ENCODE measurements around the gene IGFLR1. TPM values are rescaled to one million over a fixed set of nuclear protein-coding genes. Genes with fewer than 3 reads are reported as not detected.

IGFLR1 gene
- total RNA-seq, 1 experiment from 2014 or later: 4.9 TPM

- BruUV-seq (replicated peaks): no TSS peak
- CTCF ChIA-PET: interaction anchor here (0.6 kb wide), 1 partner anchor 90 kb away, joined by 3 read pairs; no protein-coding TSS in a partner anchor
These were observed 18.6 kb downstream of the IGFLR1 start for GRCh38 chr19:35723671-35724070.

GRCh38 chr19:35722897-35723296 is 19.4 kb downstream of the IGFLR1 start:
- TF ChIP-seq EZH2 (IDR thresholded peaks at IDR 0.05; ENCODE audit: borderline replicate concordance, low read depth, low read length, poor library complexity, severe bottlenecking): no peak
- TF ChIP-seq, protein P1, sequence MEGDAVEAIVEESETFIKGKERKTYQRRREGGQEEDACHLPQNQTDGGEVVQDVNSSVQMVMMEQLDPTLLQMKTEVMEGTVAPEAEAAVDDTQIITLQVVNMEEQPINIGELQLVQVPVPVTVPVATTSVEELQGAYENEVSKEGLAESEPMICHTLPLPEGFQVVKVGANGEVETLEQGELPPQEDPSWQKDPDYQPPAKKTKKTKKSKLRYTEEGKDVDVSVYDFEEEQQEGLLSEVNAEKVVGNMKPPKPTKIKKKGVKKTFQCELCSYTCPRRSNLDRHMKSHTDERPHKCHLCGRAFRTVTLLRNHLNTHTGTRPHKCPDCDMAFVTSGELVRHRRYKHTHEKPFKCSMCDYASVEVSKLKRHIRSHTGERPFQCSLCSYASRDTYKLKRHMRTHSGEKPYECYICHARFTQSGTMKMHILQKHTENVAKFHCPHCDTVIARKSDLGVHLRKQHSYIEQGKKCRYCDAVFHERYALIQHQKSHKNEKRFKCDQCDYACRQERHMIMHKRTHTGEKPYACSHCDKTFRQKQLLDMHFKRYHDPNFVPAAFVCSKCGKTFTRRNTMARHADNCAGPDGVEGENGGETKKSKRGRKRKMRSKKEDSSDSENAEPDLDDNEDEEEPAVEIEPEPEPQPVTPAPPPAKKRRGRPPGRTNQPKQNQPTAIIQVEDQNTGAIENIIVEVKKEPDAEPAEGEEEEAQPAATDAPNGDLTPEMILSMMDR (conservative IDR thresholded peaks at IDR 0.05; ENCODE audit: low read depth, low read length): no peak
- H3K36me3 ChIP-seq (ENCODE audit: insufficient read depth, low read length, poor library complexity, severe bottlenecking): peaks cover 72% of the 10 kb centered on the region

More at GRCh38 chr19:35723671-35724070, 18.6 kb downstream of the IGFLR1 start:
- no peak for TF ChIP-seq EZH2 (IDR thresholded peaks at IDR 0.05; ENCODE audit: borderline replicate concordance, low read depth, low read length, poor library complexity, severe bottlenecking)
- TF ChIP-seq, protein P1 (conservative IDR thresholded peaks at IDR 0.05; ENCODE audit: low read depth, low read length): no peak
- Histone ChIP-seq H3K9me3 (ENCODE audit: low read depth, low read length, poor library complexity, severe bottlenecking) (no peaks in the 10 kb centered on the region), H3K27ac (ENCODE audit: low read depth, low read length, poor library complexity, severe bottlenecking) (no peak overlapping the region), H3K27me3 (replicated peaks; ENCODE audit: insufficient read depth, low read depth, low read length, poor library complexity) (no peaks in the 10 kb centered on the region), H3K4me1 (ENCODE audit: insufficient read depth, low read length, poor library complexity, severe bottlenecking) (peaks cover 2% of the 10 kb centered on the region), H3K4me3 (ENCODE audit: low read depth, low read length, poor library complexity, severe bottlenecking) (no peak overlapping the region), H3K36me3 (ENCODE audit: insufficient read depth, low read length, poor library complexity, severe bottlenecking) (peaks cover 80% of the 10 kb centered on the region)
- no peak for DNase-seq (ENCODE audit: low spot score)
- POLR2A ChIA-PET (ENCODE audit: low non-redundant PET): no interaction called here
- intact Hi-C loops (cut with micrococcal nuclease; ENCODE audit: unreplicated experiment): no loop called here

GRCh38 chr19:35722461-35722860 is 19.8 kb downstream of the IGFLR1 start:
- ChIA-PET CTCF (no interaction called here), POLR2A (ENCODE audit: low non-redundant PET) (no interaction called here)
- intact Hi-C loops (cut with micrococcal nuclease; ENCODE audit: unreplicated experiment): no loop called here
- H3K4me3 ChIP-seq (ENCODE audit: low read depth, low read length, poor library complexity, severe bottlenecking): no peak overlapping the region
- H3K36me3 ChIP-seq (ENCODE audit: insufficient read depth, low read length, poor library complexity, severe bottlenecking): peaks cover 68% of the 10 kb centered on the region
- TF ChIP-seq, protein P1 (conservative IDR thresholded peaks at IDR 0.05; ENCODE audit: low read depth, low read length): no peak
- no peak for TF ChIP-seq EZH2 (IDR thresholded peaks at IDR 0.05; ENCODE audit: borderline replicate concordance, low read depth, low read length, poor library complexity, severe bottlenecking)
- TSS peak; percentile 5 for BruUV-seq (replicated peaks)
- H3K27ac ChIP-seq (ENCODE audit: low read depth, low read length, poor library complexity, severe bottlenecking): no peak overlapping the region
- no peaks in the 10 kb centered on the region for H3K27me3 ChIP-seq (replicated peaks; ENCODE audit: insufficient read depth, low read depth, low read length, poor library complexity)
- H3K4me1 ChIP-seq (ENCODE audit: insufficient read depth, low read length, poor library complexity, severe bottlenecking): peaks cover 2% of the 10 kb centered on the region
- no peak for DNase-seq (ENCODE audit: low spot score)
- no peaks in the 10 kb centered on the region for H3K9me3 ChIP-seq (ENCODE audit: low read depth, low read length, poor library complexity, severe bottlenecking)

More at GRCh38 chr19:35722897-35723296, 19.4 kb downstream of the IGFLR1 start:
- ChIA-PET POLR2A (ENCODE audit: low non-redundant PET) (no interaction called here), CTCF (interaction anchor here (0.6 kb wide), 1 partner anchor 91 kb away, joined by 3 read pairs; no protein-coding TSS in a partner anchor)
- intact Hi-C loops (cut with micrococcal nuclease; ENCODE audit: unreplicated experiment): no loop called here
- no peak overlapping the region for H3K4me3 ChIP-seq (ENCODE audit: low read depth, low read length, poor library complexity, severe bottlenecking)
- no peak overlapping the region for H3K27ac ChIP-seq (ENCODE audit: low read depth, low read length, poor library complexity, severe bottlenecking)
- no TSS peak for BruUV-seq (replicated peaks)
- no peaks in the 10 kb centered on the region for H3K27me3 ChIP-seq (replicated peaks; ENCODE audit: insufficient read depth, low read depth, low read length, poor library complexity)
- H3K4me1 ChIP-seq (ENCODE audit: insufficient read depth, low read length, poor library complexity, severe bottlenecking): peaks cover 2% of the 10 kb centered on the region
- no peaks in the 10 kb centered on the region for H3K9me3 ChIP-seq (ENCODE audit: low read depth, low read length, poor library complexity, severe bottlenecking)
- DNase-seq (ENCODE audit: low spot score): no peak
